Tibial nerve (tissue), 3 donors: Measurements from ENCODE around the gene COQ5.

ENCODE experiments used
- CTCF ChIP-seq, 5 experiments: fragments of 200-600 bp in 3 of 5; fragments of 450-650 bp in 2 of 5; sonication (generic) in 3 of 5; IDR thresholded peaks; one replicate each; pipeline ENCODE4 v1.5.1; 2016 to 2019; ENCODE audit warnings: antibody characterized with exemption in 5 of 5, mild to moderate bottlenecking in 3 of 5, moderate library complexity in 2 of 5
- POLR2A ChIP-seq, 2 donors: fragments of 450-650 bp; IDR thresholded peaks; one replicate each; pipeline ENCODE4 v1.6.1; 2017; ENCODE audit warnings: antibody characterized with exemption in 2 of 2, mild to moderate bottlenecking in 2 of 2, moderate library complexity in 2 of 2

GRCh38 chr12:120496413-120497340 lies 32.3 kb downstream of the COQ5 start:
- TF ChIP-seq CTCF (IDR thresholded peaks at IDR 0.05) (no peak), POLR2A (IDR thresholded peaks at IDR 0.05) (no peak)
